Testis (tissue), 3 donors: Measurements from ENCODE around the gene STK40. TPM values are rescaled to one million over a fixed set of nuclear protein-coding genes. Genes with fewer than 3 reads are reported as not detected.

Source experiments
- DNase-seq: peaks from one replicate; pipeline ENCODE4 v3.0.0-alpha.2; 2019
- H3K27ac ChIP-seq, 2 donors: fragments of 200-600 bp; sonication (generic); one replicate each; pipeline ENCODE4 v1.5.1; 2019
- H3K27me3 ChIP-seq: fragments of 200-600 bp; sonication (generic); one replicate; pipeline ENCODE4 v1.5.1; 2019
- H3K36me3 ChIP-seq: fragments of 200-600 bp; sonication (generic); one replicate; pipeline ENCODE4 v1.5.1; 2017; ENCODE audit warnings: low read depth; ENCODE audit errors: missing control alignments
- H3K4me1 ChIP-seq: fragments of 200-600 bp; sonication (generic); one replicate; pipeline ENCODE4 v1.5.1; 2019
- H3K4me3 ChIP-seq, 2 donors: fragments of 200-600 bp; sonication (generic); one replicate each; pipeline ENCODE4 v1.5.1; 2017 to 2019
- H3K9me3 ChIP-seq: fragments of 200-600 bp; sonication (generic); one replicate; pipeline ENCODE4 v1.5.1; 2017
- CTCF ChIP-seq, 3 experiments: fragments of 450-650 bp in 2 of 3; fragments of 200-600 bp in 1 of 3; sonication (generic) in 1 of 3; IDR thresholded peaks; one replicate each; pipeline ENCODE4 v1.5.1; 2016 to 2019; ENCODE audit warnings: antibody characterized with exemption in 3 of 3, mild to moderate bottlenecking in 2 of 3, moderate library complexity in 1 of 3
- POLR2A ChIP-seq: fragments of 450-650 bp; IDR thresholded peaks from one replicate; pipeline ENCODE4 v1.6.1; 2017; ENCODE audit warnings: antibody characterized with exemption, mild to moderate bottlenecking, moderate library complexity
- WGBS, 2 donors: methylation state at CpG; one replicate each; pipeline ENCODE4 v1.1.5; 2018; 5-methylcytosine and 5-hydroxymethylcytosine counted together
- intact Hi-C: fragments of 100-400 bp; cut with DNase I; formaldehyde crosslinking; loops from one replicate; pipeline ENCODE4 v1.15.1; 2023; ENCODE audit warnings: low total_unique reads
- polyA plus RNA-seq: library from polyadenylated mRNA; stranded (reverse); fragments of 350-450 nt; fragmentation: Illumina TruSeq; extraction: RNeasy Lipid Tissue Mini Kit (QIAGEN cat#74804); gene quantifications from one replicate; pipeline ENCODE4 v1.2.3, GENCODE V29; 2014; ENCODE audit warnings: low read depth, low replicate concordance; ENCODE audit not compliant: insufficient read depth
- total RNA-seq, 2 donors: library from RNA; depleted of rRNA; stranded (reverse); fragments of >200 nt; gene quantifications; one replicate each; pipeline ENCODE4 v1.2.3, GENCODE V29; 2016

The STK40 gene
- total and polyA plus RNA-seq, 3 donors from 2014 or later, result 126 to 159 (median 140) TPM

GRCh38 chr1:36352125-36352909 lies 33.4 kb downstream of the STK40 start:
- no peaks in the 10 kb centered on the region for H3K9me3 ChIP-seq
- H3K27ac ChIP-seq, result no peak overlapping the region
- TF ChIP-seq CTCF (IDR thresholded peaks at IDR 0.05), result no peak
- no peak for TF ChIP-seq POLR2A
- WGBS, 2 donors, result 77 to 78% methylated on average over 10 to 13 of the region's 13 CpGs
- no peak for DNase-seq
- intact Hi-C loops, result no loop called here
- H3K27me3 ChIP-seq, result no peaks in the 10 kb centered on the region
- no peak overlapping the region for H3K4me3 ChIP-seq
- no peaks in the 10 kb centered on the region for H3K36me3 ChIP-seq
- peaks cover 17% of the 10 kb centered on the region for H3K4me1 ChIP-seq

GRCh38 chr1:36351227-36351977 lies 34.3 kb downstream of the STK40 start:
- DNase-seq, result no peak
- H3K27ac ChIP-seq, result peak overlapping the region in 1 of 2 donors; percentile 27
- H3K36me3 ChIP-seq, result no peaks in the 10 kb centered on the region
- intact Hi-C loops, result no loop called here
- H3K27me3 ChIP-seq, result no peaks in the 10 kb centered on the region
- H3K4me3 ChIP-seq, result no peak overlapping the region
- peaks cover 17% of the 10 kb centered on the region for H3K4me1 ChIP-seq
- WGBS, 2 donors, result 63 to 74% methylated on average over 12 to 14 of the region's 14 CpGs
- no peaks in the 10 kb centered on the region for H3K9me3 ChIP-seq
- TF ChIP-seq CTCF (IDR thresholded peaks at IDR 0.05), result no peak
- TF ChIP-seq POLR2A, result no peak

GRCh38 chr1:36350659-36351226 lies 35.0 kb downstream of the STK40 start:
- WGBS, 2 donors, result 59 to 76% methylated on average over 13 of the region's 13 CpGs
- Histone ChIP-seq H3K27ac (peak overlapping the region in 1 of 2 donors; percentile 45), H3K9me3 (no peaks in the 10 kb centered on the region), H3K36me3 (no peaks in the 10 kb centered on the region), H3K4me1 (peaks cover 17% of the 10 kb centered on the region), H3K27me3 (no peaks in the 10 kb centered on the region), H3K4me3 (no peak overlapping the region)
- TF ChIP-seq POLR2A (no peak), CTCF (IDR thresholded peaks at IDR 0.05) (no peak)
- intact Hi-C loops, result no loop called here
- DNase-seq, result no peak

- Histone ChIP-seq H3K4me1 (peaks cover 17% of the 10 kb centered on the region), H3K27ac (peak overlapping the region in 1 of 2 donors; percentile 45), H3K27me3 (no peaks in the 10 kb centered on the region), H3K36me3 (no peaks in the 10 kb centered on the region), H3K4me3 (no peak overlapping the region), H3K9me3 (no peaks in the 10 kb centered on the region)
- WGBS, 2 donors, result 45 to 90% methylated on average over 8 to 16 of the region's 16 CpGs
- intact Hi-C loops, result no loop called here
- TF ChIP-seq CTCF (IDR thresholded peaks at IDR 0.05), result no peak
- DNase-seq, result peak; percentile 44
These were observed 35.9 kb downstream of the STK40 start for GRCh38 chr1:36349839-36350238.
